ENCODE data around the gene KNOP1. TPM values are rescaled to one million over a fixed set of nuclear protein-coding genes. Genes with fewer than 3 reads are reported as not detected.

Gene KNOP1
- total and polyA plus RNA-seq, 2 of the 4 experiments (the other 2 are of a cell fraction): 7.0 to 8.4 TPM

- ChIA-PET CTCF (interaction anchor here (0.6 kb wide), 1 partner anchor 147 kb away, joined by 3 read pairs; no protein-coding TSS in a partner anchor), POLR2A (ENCODE audit: unreplicated experiment) (no interaction called here)
- no peak overlapping the region for H2AK5ac ChIP-seq (ENCODE audit: low read depth, low read length)
- peaks cover 8% of the 10 kb centered on the region; the same call in 1 of the 2 replicates for H3K4me1 ChIP-seq (ENCODE audit: control insufficient read depth, insufficient read depth, low read length)
- TF ChIP-seq MAFK (IDR thresholded peaks at IDR 0.05; ENCODE audit: low read depth, low read length) (no peak), RCOR1 (IDR thresholded peaks at IDR 0.05; ENCODE audit: insufficient replicate concordance, low read length) (no peak), POLR2A (IDR thresholded peaks at IDR 0.05; ENCODE audit: low read depth, low read length) (no peak), USF2 (IDR thresholded peaks at IDR 0.05; ENCODE audit: low read depth, low read length) (no peak), SMC3 (IDR thresholded peaks at IDR 0.05; ENCODE audit: low read depth, low read length) (no peak), RFX5 (IDR thresholded peaks at IDR 0.05; ENCODE audit: low read depth, low read length) (no peak), NFE2L2 (IDR thresholded peaks at IDR 0.05; ENCODE audit: low read depth, low read length) (no peak)
- TF ChIP-seq, protein P1, sequence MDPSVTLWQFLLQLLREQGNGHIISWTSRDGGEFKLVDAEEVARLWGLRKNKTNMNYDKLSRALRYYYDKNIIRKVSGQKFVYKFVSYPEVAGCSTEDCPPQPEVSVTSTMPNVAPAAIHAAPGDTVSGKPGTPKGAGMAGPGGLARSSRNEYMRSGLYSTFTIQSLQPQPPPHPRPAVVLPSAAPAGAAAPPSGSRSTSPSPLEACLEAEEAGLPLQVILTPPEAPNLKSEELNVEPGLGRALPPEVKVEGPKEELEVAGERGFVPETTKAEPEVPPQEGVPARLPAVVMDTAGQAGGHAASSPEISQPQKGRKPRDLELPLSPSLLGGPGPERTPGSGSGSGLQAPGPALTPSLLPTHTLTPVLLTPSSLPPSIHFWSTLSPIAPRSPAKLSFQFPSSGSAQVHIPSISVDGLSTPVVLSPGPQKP (IDR thresholded peaks at IDR 0.05; ENCODE audit: borderline replicate concordance, low read depth, low read length): no peak
- ATAC-seq (ENCODE audit: low read depth) (no peak), DNase-seq (no peak)
- no peak overlapping the region for H3K14ac ChIP-seq (replicated peaks; ENCODE audit: low read depth, low read length)
- no TSS peak for BruUV-seq (replicated peaks)
- in situ Hi-C loops (cut with MboI; ENCODE audit: low sequenced_read_pairs): no loop called here
- H3K9ac ChIP-seq (ENCODE audit: low read depth, low read length): no peak overlapping the region
- no peak overlapping the region for H3K4me2 ChIP-seq (ENCODE audit: low read depth, low read length)
- H2BK120ac ChIP-seq (ENCODE audit: low read depth, low read length): no peak overlapping the region
- H4K5ac ChIP-seq (ENCODE audit: low read depth, low read length): no peak overlapping the region
- H3K4me3 ChIP-seq (ENCODE audit: insufficient read depth, low read depth, low read length): no peak overlapping the region
- no peak overlapping the region for H3K4ac ChIP-seq (ENCODE audit: low read depth, low read length)
- no peak overlapping the region for H4K8ac ChIP-seq (ENCODE audit: low read depth in 2 of 2, low read length in 2 of 2)
- H4K20me1 ChIP-seq (ENCODE audit: insufficient read depth, low read length): no peaks in the 10 kb centered on the region
- H3K27me3 ChIP-seq (ENCODE audit: control insufficient read depth, insufficient read depth, low read length): no peaks in the 10 kb centered on the region
- no peak overlapping the region for H3K56ac ChIP-seq (ENCODE audit: extremely low read depth, insufficient read depth, low read length)
- no peak overlapping the region for H3K27ac ChIP-seq (ENCODE audit: insufficient read depth, low read length)
- H2BK5ac ChIP-seq (ENCODE audit: low read depth, low read length, poor library complexity, severe bottlenecking): no peak overlapping the region
- H2BK20ac ChIP-seq (ENCODE audit: low read depth, low read length): no peak overlapping the region
- H3K9me1 ChIP-seq (ENCODE audit: insufficient read depth, low read length): peaks cover 8% of the 10 kb centered on the region
- no CpG with 5 or more reads among the region's 4 CpGs for WGBS, 2 experiments (ENCODE audit: extremely low coverage in 2 of 2, insufficient read length in 1 of 2)
- H3K79me1 ChIP-seq (ENCODE audit: low read depth in 1 of 2, low read length in 2 of 2): no peaks in the 10 kb centered on the region
- no peak overlapping the region for H2AK9ac ChIP-seq (replicated peaks; ENCODE audit: low read depth, low read length, poor library complexity)
- no peak overlapping the region for H4K91ac ChIP-seq (ENCODE audit: insufficient read depth, low read depth, low read length)
- intact Hi-C loops (cut with micrococcal nuclease): loop anchor here (5.0 kb wide), 1 partner anchor 91 kb away; no protein-coding TSS in a partner anchor
- no peak overlapping the region for H3K18ac ChIP-seq (ENCODE audit: low read depth, low read length)
- dilution Hi-C loops (cut with HindIII; ENCODE audit: low sequenced_read_pairs, unreplicated experiment): no loop called here
- H3K36me3 ChIP-seq (ENCODE audit: control insufficient read depth, insufficient read depth, low read length): no peaks in the 10 kb centered on the region
- no peak overlapping the region for H2AFZ ChIP-seq (replicated peaks; ENCODE audit: low read length, poor library complexity)
- no peak overlapping the region for H3K23ac ChIP-seq (ENCODE audit: low read depth, low read length)
- no peaks in the 10 kb centered on the region for H3K9me3 ChIP-seq (ENCODE audit: control insufficient read depth, insufficient read depth, low read length)
- no peak overlapping the region for H2BK15ac ChIP-seq (ENCODE audit: low read depth, low read length)
These were observed 28.5 kb upstream of the KNOP1 start for GRCh38 chr16:19746561-19746960.
